Measurements from ENCODE around the gene TAF9. TPM values are rescaled to one million over a fixed set of nuclear protein-coding genes. Genes with fewer than 3 reads are reported as not detected.
"Not testable (repeated sequence)": the region's sequence is repeated elsewhere in the genome, so short reads cannot be mapped to it uniquely, and the experiment has no call there.

The TAF9 gene
- total RNA-seq, 1 experiment from 2014 or later, result 177 TPM

GRCh38 chr5:69335341-69335935 lies 33.9 kb downstream of the TAF9 start:
- peak; percentile 42 for DNase-seq (ENCODE audit: low read depth)

GRCh38 chr5:69334793-69335268 lies 34.5 kb downstream of the TAF9 start:
- DNase-seq (ENCODE audit: low read depth), result peak; percentile 75

GRCh38 chr5:69333668-69334315 lies 35.5 kb downstream of the TAF9 start:
- not testable (repeated sequence) for DNase-seq (ENCODE audit: low read depth)

GRCh38 chr5:69331528-69332445 lies 37.5 kb downstream of the TAF9 start:
- DNase-seq (ENCODE audit: low read depth), result no peak

GRCh38 chr5:69329905-69330489 lies 39.3 kb downstream of the TAF9 start:
- no peak for DNase-seq (ENCODE audit: low read depth)

GRCh38 chr5:69326365-69326764 lies 43.0 kb downstream of the TAF9 start:
- DNase-seq (ENCODE audit: low read depth), result no peak

GRCh38 chr5:69317391-69317790 lies 51.9 kb downstream of the TAF9 start:
- DNase-seq (ENCODE audit: low read depth), result no peak

- DNase-seq (ENCODE audit: low read depth), result no peak
Observed at GRCh38 chr5:69315972-69316371, 53.3 kb downstream of the TAF9 start.

Other genes starting within 250 kb of the TAF9 start
- gene CCNB1, start 202.4 kb downstream of the TAF9 start, total RNA-seq (2014; rRNA removed; shearing (Covaris generic)), result 474 and 526 TPM in 2 replicates
- 56.5 and 57.9 TPM in 2 replicates for gene CENPH, start 179.9 kb downstream of the TAF9 start, total RNA-seq (2014; rRNA removed; shearing (Covaris generic))
- 43.0 and 45.4 TPM in 2 replicates for gene CDK7, start 134.6 kb downstream of the TAF9 start, total RNA-seq (2014; rRNA removed; shearing (Covaris generic))
- 3.7 and 4.0 TPM in 2 replicates for gene CCDC125, start 36.7 kb downstream of the TAF9 start, total RNA-seq (2014; rRNA removed; shearing (Covaris generic))
- gene AK6, start within 50 bp of the TAF9 start, total RNA-seq (2014; rRNA removed; shearing (Covaris generic)), result 36.9 and 50.1 TPM in 2 replicates
- 16.7 and 18.6 TPM in 2 replicates for gene RAD17, start 298 bp upstream of the TAF9 start, total RNA-seq (2014; rRNA removed; shearing (Covaris generic))
- 1.1 and 2.5 TPM in 2 replicates for gene MARVELD2, start 45.6 kb upstream of the TAF9 start, total RNA-seq (2014; rRNA removed; shearing (Covaris generic))
- 0.59 and 0.60 TPM in 2 replicates for gene OCLN, start 123.3 kb upstream of the TAF9 start, total RNA-seq (2014; rRNA removed; shearing (Covaris generic))
- gene GTF2H2C, start 190.7 kb upstream of the TAF9 start, total RNA-seq (2014; rRNA removed; shearing (Covaris generic)), result 31.1 and 32.7 TPM in 2 replicates